HepG2 (cell line): ENCODE measurements around the gene GFPT1. TPM values are rescaled to one million over a fixed set of nuclear protein-coding genes. Genes with fewer than 3 reads are reported as not detected.

ENCODE experiments used
- ARID2 ChIP-seq: sonication (generic); formaldehyde crosslinking; IDR thresholded peaks from 2 replicates; pipeline ENCODE4 v1.8.1; 2022; ENCODE audit warnings: mild to moderate bottlenecking, missing genetic modification reagents, borderline replicate concordance
- CCAR2 ChIP-seq: fragments of 200-400 bp; formaldehyde crosslinking; optimal IDR thresholded peaks from 2 replicates; pipeline ENCODE3; 2018; ENCODE audit warnings: low read depth, mild to moderate bottlenecking, low read length, moderate library complexity
- KDM4B ChIP-seq: sonication (generic); formaldehyde crosslinking; IDR thresholded peaks from 2 replicates; pipeline ENCODE4 v1.4.0; 2020; ENCODE audit warnings: missing genetic modification reagents
- MTA3 ChIP-seq: sonication (generic); formaldehyde crosslinking; IDR thresholded peaks from 2 replicates; pipeline ENCODE4 v1.4.0; 2020; ENCODE audit warnings: missing genetic modification reagents
- RERE ChIP-seq: IDR thresholded peaks from 2 replicates; pipeline ENCODE4 v1.6.1; 2016; ENCODE audit warnings: low read depth, missing genetic modification reagents, missing compliant biosample characterization
- SKIL ChIP-seq: sonication (generic); formaldehyde crosslinking; IDR thresholded peaks from 2 replicates; pipeline ENCODE4 v1.8.0; 2022; ENCODE audit warnings: missing genetic modification reagents, mild to moderate bottlenecking, moderate library complexity, borderline replicate concordance
- TFE3 ChIP-seq: IDR thresholded peaks from 2 replicates; pipeline ENCODE4 v1.6.1; 2016
- ZNF3 ChIP-seq: IDR thresholded peaks from 2 replicates; pipeline ENCODE4 v1.7.0; 2017; ENCODE audit warnings: inconsistent platforms
- ZNF775 ChIP-seq: sonication (generic); formaldehyde crosslinking; IDR thresholded peaks from 2 replicates; pipeline ENCODE4 v1.4.0; 2020; ENCODE audit warnings: missing genetic modification reagents, mild to moderate bottlenecking, moderate library complexity, borderline replicate concordance
- ZSCAN21 ChIP-seq: sonication (generic); formaldehyde crosslinking; IDR thresholded peaks from 2 replicates; pipeline ENCODE4 v1.8.0; 2022; ENCODE audit warnings: mild to moderate bottlenecking, missing genetic modification reagents, moderate library complexity, borderline replicate concordance
- polyA plus RNA-seq, 8 experiments: library from polyadenylated mRNA; depleted of rRNA in 3 of 8; stranded (reverse) in 7 of 8; unstranded in 1 of 8; fragments of >200 nt; fragmentation: Illumina TruSeq in 4 of 8; extraction: Trizol in 4 of 8; gene quantifications; 2 replicates each; pipeline versions ENCODE4 v1.2.1 to v1.2.3, GENCODE V29; 2011 to 2016; ENCODE audit warnings: low read depth in 4 of 8, missing spikeins in 1 of 8, mixed read lengths in 1 of 8; ENCODE audit not compliant: insufficient read depth in 1 of 8
- total RNA-seq, 5 experiments: library from RNA; depleted of rRNA; stranded (reverse); fragments of >200 nt; fragmentation: Illumina TruSeq; extraction: Trizol; gene quantifications; 2 replicates each; pipeline ENCODE4 v1.2.3, GENCODE V29; 2016; ENCODE audit warnings: low read depth in 1 of 5
- TF ChIP-seq, protein P1 (sequence below): sonication (generic); formaldehyde crosslinking; IDR thresholded peaks from 2 replicates; pipeline ENCODE4 v1.5.1; 2020; ENCODE audit warnings: mild to moderate bottlenecking, missing genetic modification reagents, moderate library complexity

GFPT1 gene
- total and polyA plus RNA-seq, 2 of the 13 experiments (the other 11 are each of a cell fraction or from before 2014, with no cell fraction given) = 24.0 to 84.9 TPM

GRCh38 chr2:69386789-69387734 lies at the start of gene GFPT1 (continued):
- TF ChIP-seq TFE3 (peak; percentile 59; the same call in 1 of the 2 replicates), ZNF775 (CRISPR knock-in tag) (peak; percentile 63; the same call in 1 of the 2 replicates), MTA3 (CRISPR knock-in tag) (no peak), ARID2 (CRISPR knock-in tag) (peak; percentile 88; the same call in 1 of the 2 replicates), KDM4B (CRISPR knock-in tag) (0 out of 2 replicates have a peak, but pooled peaks have one; percentile 33), ZNF3 (CRISPR knock-in tag) (no peak), CCAR2 (no peak), SKIL (CRISPR knock-in tag) (peak; percentile 45; the same call in 1 of the 2 replicates), ZSCAN21 (CRISPR knock-in tag) (peak; percentile 65; the same call in 1 of the 2 replicates), RERE (CRISPR knock-in tag) (peak; percentile 41; the same call in 1 of the 2 replicates)
- TF ChIP-seq, protein P1, sequence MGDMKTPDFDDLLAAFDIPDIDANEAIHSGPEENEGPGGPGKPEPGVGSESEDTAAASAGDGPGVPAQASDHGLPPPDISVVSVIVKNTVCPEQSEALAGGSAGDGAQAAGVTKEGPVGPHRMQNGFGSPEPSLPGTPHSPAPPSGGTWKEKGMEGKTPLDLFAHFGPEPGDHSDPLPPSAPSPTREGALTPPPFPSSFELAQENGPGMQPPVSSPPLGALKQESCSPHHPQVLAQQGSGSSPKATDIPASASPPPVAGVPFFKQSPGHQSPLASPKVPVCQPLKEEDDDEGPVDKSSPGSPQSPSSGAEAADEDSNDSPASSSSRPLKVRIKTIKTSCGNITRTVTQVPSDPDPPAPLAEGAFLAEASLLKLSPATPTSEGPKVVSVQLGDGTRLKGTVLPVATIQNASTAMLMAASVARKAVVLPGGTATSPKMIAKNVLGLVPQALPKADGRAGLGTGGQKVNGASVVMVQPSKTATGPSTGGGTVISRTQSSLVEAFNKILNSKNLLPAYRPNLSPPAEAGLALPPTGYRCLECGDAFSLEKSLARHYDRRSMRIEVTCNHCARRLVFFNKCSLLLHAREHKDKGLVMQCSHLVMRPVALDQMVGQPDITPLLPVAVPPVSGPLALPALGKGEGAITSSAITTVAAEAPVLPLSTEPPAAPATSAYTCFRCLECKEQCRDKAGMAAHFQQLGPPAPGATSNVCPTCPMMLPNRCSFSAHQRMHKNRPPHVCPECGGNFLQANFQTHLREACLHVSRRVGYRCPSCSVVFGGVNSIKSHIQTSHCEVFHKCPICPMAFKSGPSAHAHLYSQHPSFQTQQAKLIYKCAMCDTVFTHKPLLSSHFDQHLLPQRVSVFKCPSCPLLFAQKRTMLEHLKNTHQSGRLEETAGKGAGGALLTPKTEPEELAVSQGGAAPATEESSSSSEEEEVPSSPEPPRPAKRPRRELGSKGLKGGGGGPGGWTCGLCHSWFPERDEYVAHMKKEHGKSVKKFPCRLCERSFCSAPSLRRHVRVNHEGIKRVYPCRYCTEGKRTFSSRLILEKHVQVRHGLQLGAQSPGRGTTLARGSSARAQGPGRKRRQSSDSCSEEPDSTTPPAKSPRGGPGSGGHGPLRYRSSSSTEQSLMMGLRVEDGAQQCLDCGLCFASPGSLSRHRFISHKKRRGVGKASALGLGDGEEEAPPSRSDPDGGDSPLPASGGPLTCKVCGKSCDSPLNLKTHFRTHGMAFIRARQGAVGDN = peak; percentile 97
